Measurements from ENCODE around the gene DYRK3. TPM values are rescaled to one million over a fixed set of nuclear protein-coding genes. Genes with fewer than 3 reads are reported as not detected.

DYRK3 gene
- total RNA-seq, 4 donors from 2014 or later: 5.4 to 12.7 (median 5.7) TPM

- Histone ChIP-seq H3K4me1 (peaks cover 0 to 5% (median 0%) of the 10 kb centered on the region in 4 donors), H3K9me3 (no peaks in the 10 kb centered on the region), H3K27ac (no peak overlapping the region), H3K27me3 (peaks cover 0 to 36% of the 10 kb centered on the region in 2 donors), H3K4me3 (no peak overlapping the region), H3K36me3 (no peaks in the 10 kb centered on the region)
- 20 to 25% methylated on average over 22 of the region's 22 CpGs for WGBS, 2 donors
- TF ChIP-seq CTCF (IDR thresholded peaks at IDR 0.05) (peak; percentile 43 to 76 (median 58)), EP300 (IDR thresholded peaks at IDR 0.05) (no peak), POLR2A (IDR thresholded peaks at IDR 0.05) (no peak)
- no peak for DNase-seq (ENCODE audit: low spot score in 2 of 2)
Observed at GRCh38 chr1:206658264-206658980, 23.1 kb downstream of the DYRK3 start.

- TF ChIP-seq CTCF (IDR thresholded peaks at IDR 0.05) (no peak), EP300 (IDR thresholded peaks at IDR 0.05) (no peak)
- peaks cover 0 to 41% of the 10 kb centered on the region in 2 donors for H3K27me3 ChIP-seq
- H3K36me3 ChIP-seq: no peaks in the 10 kb centered on the region
- no peak overlapping the region for H3K27ac ChIP-seq
- 44 to 46% methylated on average over 7 of the region's 7 CpGs for WGBS, 2 donors
- no peak overlapping the region for H3K4me3 ChIP-seq
- H3K4me1 ChIP-seq: peaks cover 0 to 10% (median 4%) of the 10 kb centered on the region in 4 donors
- no peaks in the 10 kb centered on the region for H3K9me3 ChIP-seq
- no peak for DNase-seq (ENCODE audit: low spot score in 2 of 2)
Observed at GRCh38 chr1:206658981-206659273, 23.6 kb downstream of the DYRK3 start.

GRCh38 chr1:206660136-206660535, 24.8 kb downstream of the DYRK3 start:
- DNase-seq (ENCODE audit: low spot score in 2 of 2): no peak
- no peaks in the 10 kb centered on the region for H3K36me3 ChIP-seq
- TF ChIP-seq EP300 (IDR thresholded peaks at IDR 0.05) (no peak), CTCF (IDR thresholded peaks at IDR 0.05) (no peak), POLR2A (IDR thresholded peaks at IDR 0.05) (no peak)
- H3K4me1 ChIP-seq: peaks cover 0 to 17% (median 8%) of the 10 kb centered on the region in 4 donors
- H3K9me3 ChIP-seq: no peaks in the 10 kb centered on the region
- 89 to 97% methylated on average over 4 of the region's 4 CpGs for WGBS, 2 donors
- no peak overlapping the region for H3K4me3 ChIP-seq
- H3K27me3 ChIP-seq: peaks cover 0 to 43% of the 10 kb centered on the region in 2 donors
- no peak overlapping the region for H3K27ac ChIP-seq

- TF ChIP-seq CTCF (IDR thresholded peaks at IDR 0.05) (no peak), EP300 (IDR thresholded peaks at IDR 0.05) (no peak)
Observed at GRCh38 chr1:206661161-206661820, 26.0 kb downstream of the DYRK3 start.

GRCh38 chr1:206662396-206663092, 27.2 kb downstream of the DYRK3 start:
- no peaks in the 10 kb centered on the region for H3K36me3 ChIP-seq
- no peak overlapping the region for H3K4me3 ChIP-seq
- no peaks in the 10 kb centered on the region for H3K9me3 ChIP-seq
- WGBS, 2 donors: 81 to 82% methylated on average over 3 of the region's 3 CpGs
- H3K27me3 ChIP-seq: peaks cover 0 to 43% of the 10 kb centered on the region in 2 donors
- no peak for DNase-seq (ENCODE audit: low spot score in 2 of 2)
- peaks cover 0 to 17% (median 8%) of the 10 kb centered on the region in 4 donors for H3K4me1 ChIP-seq
- TF ChIP-seq CTCF (IDR thresholded peaks at IDR 0.05): no peak
- no peak for TF ChIP-seq POLR2A (IDR thresholded peaks at IDR 0.05)
- TF ChIP-seq EP300 (IDR thresholded peaks at IDR 0.05): no peak
- H3K27ac ChIP-seq: no peak overlapping the region

More at GRCh38 chr1:206661161-206661820, 26.0 kb downstream of the DYRK3 start:
- no peak overlapping the region for H3K4me3 ChIP-seq
- H3K27me3 ChIP-seq: peaks cover 0 to 43% of the 10 kb centered on the region in 2 donors
- WGBS, 2 donors: 83 to 92% methylated on average over 11 of the region's 11 CpGs
- H3K36me3 ChIP-seq: no peaks in the 10 kb centered on the region
- DNase-seq (ENCODE audit: low spot score in 2 of 2): no peak
- peaks cover 0 to 17% (median 8%) of the 10 kb centered on the region in 4 donors for H3K4me1 ChIP-seq
- H3K9me3 ChIP-seq: no peaks in the 10 kb centered on the region
- no peak overlapping the region for H3K27ac ChIP-seq

Data from tibial nerve (tissue), 4 donors.